ENCODE results near the gene CDCA7. TPM values are rescaled to one million over a fixed set of nuclear protein-coding genes. Genes with fewer than 3 reads are reported as not detected.
A peak's percentile ranks its signal among the peaks of the same experiment; 100 is the strongest.

Gene CDCA7
- total RNA-seq, 1 donor from 2014 or later, result 128 TPM

DNA sequence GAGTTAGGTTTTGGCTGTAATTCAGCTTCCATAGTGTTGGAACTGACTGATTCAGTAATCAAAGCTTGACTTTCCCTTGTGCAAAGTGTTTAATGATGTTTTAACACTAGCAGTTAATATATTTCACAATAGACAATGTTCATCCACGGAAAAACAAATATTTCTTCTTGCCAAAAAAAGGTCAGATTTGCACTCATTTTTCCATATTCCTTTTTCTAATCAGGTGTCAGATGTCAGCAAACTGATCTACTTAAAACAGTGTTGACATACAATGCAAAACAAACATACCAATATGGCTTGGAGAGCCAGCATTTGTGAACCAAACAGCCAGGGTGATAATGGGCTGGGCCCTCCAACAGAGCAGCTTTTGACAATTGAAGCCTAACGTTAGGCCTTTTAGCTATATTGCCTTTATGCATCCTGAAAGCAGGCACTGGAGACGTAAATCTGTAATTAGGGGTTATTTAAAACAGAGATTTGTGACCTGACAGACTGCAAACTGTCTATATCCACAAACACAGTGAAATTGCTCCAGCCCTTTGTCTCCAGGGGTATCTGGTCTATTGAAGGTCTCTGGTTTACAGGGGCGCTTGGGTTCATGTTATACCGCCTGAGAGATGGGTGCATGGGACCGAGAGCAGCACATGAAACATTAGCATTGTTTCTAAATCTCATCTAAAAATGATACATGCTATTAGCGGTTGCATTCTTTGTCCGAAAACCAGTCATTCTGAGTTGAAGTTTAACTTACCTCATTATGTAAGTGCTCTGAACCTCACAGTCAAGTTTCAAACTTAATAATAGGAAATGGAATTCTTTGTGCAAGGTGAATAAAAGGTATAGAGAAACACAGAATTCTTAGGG is 7.1 kb upstream of the CDCA7 start:
- Mint-ChIP-seq H3K4me1 (ENCODE audit: low read depth) (peaks cover 11% of the 10 kb centered on the region), H3K9me3 (peaks cover 19% of the 10 kb centered on the region), H3K27me3 (ENCODE audit: low read depth) (peaks cover 8% of the 10 kb centered on the region), H3K4me3 (ENCODE audit: low read depth) (no peak overlapping the region), H3K36me3 (ENCODE audit: low read depth) (peaks cover 3% of the 10 kb centered on the region), H3K27ac (no peak overlapping the region)
- no peak for DNase-seq (ENCODE audit: low spot score)
- intact Hi-C loops (cut with micrococcal nuclease), result no loop called here

DNA sequence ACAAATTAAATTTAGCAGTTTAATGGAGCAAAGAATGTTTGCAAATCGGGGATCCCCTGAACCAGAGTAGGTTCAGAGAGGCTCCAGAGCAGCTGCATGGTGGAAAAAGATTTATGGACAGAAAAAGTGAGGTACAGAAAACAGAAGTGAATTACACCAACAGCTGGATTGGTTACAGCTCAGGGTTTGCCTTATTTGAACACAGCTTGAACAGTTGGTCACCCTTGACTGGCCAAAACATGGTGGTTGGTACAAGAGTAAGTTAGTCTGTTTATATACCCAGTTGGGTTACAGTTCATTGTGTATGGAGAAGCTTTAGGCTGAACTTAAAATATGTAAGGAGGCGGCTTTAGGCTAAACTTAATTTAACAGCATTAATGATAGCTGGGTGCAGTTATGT is 5.4 kb upstream of the CDCA7 start:
- Mint-ChIP-seq H3K4me1 (ENCODE audit: low read depth) (peaks cover 26% of the 10 kb centered on the region), H3K9me3 (peaks cover 19% of the 10 kb centered on the region), H3K36me3 (ENCODE audit: low read depth) (peaks cover 3% of the 10 kb centered on the region), H3K27ac (no peak overlapping the region), H3K4me3 (ENCODE audit: low read depth) (no peak overlapping the region), H3K27me3 (ENCODE audit: low read depth) (peaks cover 8% of the 10 kb centered on the region)
- intact Hi-C loops (cut with micrococcal nuclease), result no loop called here
- no peak for DNase-seq (ENCODE audit: low spot score)

DNA sequence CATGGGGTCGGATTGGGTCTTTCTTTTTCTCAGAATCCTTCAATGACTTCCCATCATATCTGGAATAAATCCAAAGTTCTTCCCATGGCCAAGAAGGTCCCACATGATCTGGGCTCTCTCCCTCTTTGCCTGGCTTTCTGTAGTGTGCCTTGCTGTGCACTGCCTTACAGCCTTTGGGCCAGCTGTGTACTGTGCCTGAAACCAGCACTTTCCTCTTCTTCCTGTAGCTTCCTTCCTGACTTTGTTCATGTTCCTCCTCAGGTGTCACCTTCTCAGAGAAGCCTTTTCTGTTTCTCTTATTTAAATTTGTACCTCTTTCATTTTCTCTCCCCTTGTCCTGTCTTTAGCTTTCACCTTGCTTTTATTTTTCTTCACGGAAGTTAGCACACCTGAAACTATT is 4.3 kb upstream of the CDCA7 start:
- Mint-ChIP-seq H3K36me3 (ENCODE audit: low read depth) (peaks cover 3% of the 10 kb centered on the region), H3K27ac (no peak overlapping the region), H3K4me3 (ENCODE audit: low read depth) (no peak overlapping the region), H3K4me1 (ENCODE audit: low read depth) (peaks cover 27% of the 10 kb centered on the region), H3K27me3 (ENCODE audit: low read depth) (peaks cover 8% of the 10 kb centered on the region), H3K9me3 (peaks cover 18% of the 10 kb centered on the region)
- no peak for DNase-seq (ENCODE audit: low spot score)
- intact Hi-C loops (cut with micrococcal nuclease), result loop anchor here (10.0 kb wide), 1 partner anchor 326 kb away; no protein-coding TSS in a partner anchor

- H3K27me3 Mint-ChIP-seq (ENCODE audit: low read depth), result peaks cover 8% of the 10 kb centered on the region
- intact Hi-C loops (cut with micrococcal nuclease), result loop anchor here (10.0 kb wide), 1 partner anchor 327 kb away; no protein-coding TSS in a partner anchor
- peaks cover 38% of the 10 kb centered on the region for H3K4me1 Mint-ChIP-seq (ENCODE audit: low read depth)
- peak overlapping the region; percentile 4 for H3K27ac Mint-ChIP-seq
- peaks cover 7% of the 10 kb centered on the region for H3K9me3 Mint-ChIP-seq
- no peak for DNase-seq (ENCODE audit: low spot score)
- H3K36me3 Mint-ChIP-seq (ENCODE audit: low read depth), result peaks cover 14% of the 10 kb centered on the region
- H3K4me3 Mint-ChIP-seq (ENCODE audit: low read depth), result peak overlapping the region; percentile 13
These were observed 2.8 kb upstream of the CDCA7 start for GRCh38 chr2:173351879-173352278.

GRCh38 chr2:173353556-173353955 is 1.1 kb upstream of the CDCA7 start:
- peaks cover 8% of the 10 kb centered on the region for H3K27me3 Mint-ChIP-seq (ENCODE audit: low read depth)
- peaks cover 48% of the 10 kb centered on the region for H3K4me1 Mint-ChIP-seq (ENCODE audit: low read depth)
- intact Hi-C loops (cut with micrococcal nuclease), result loop anchor here (10.0 kb wide), 1 partner anchor 329 kb away; no protein-coding TSS in a partner anchor
- no peak for DNase-seq (ENCODE audit: low spot score)
- no peaks in the 10 kb centered on the region for H3K9me3 Mint-ChIP-seq
- H3K36me3 Mint-ChIP-seq (ENCODE audit: low read depth), result peaks cover 28% of the 10 kb centered on the region
- H3K27ac Mint-ChIP-seq, result peak overlapping the region; percentile 98
- H3K4me3 Mint-ChIP-seq (ENCODE audit: low read depth), result peak overlapping the region; percentile 89

DNA sequence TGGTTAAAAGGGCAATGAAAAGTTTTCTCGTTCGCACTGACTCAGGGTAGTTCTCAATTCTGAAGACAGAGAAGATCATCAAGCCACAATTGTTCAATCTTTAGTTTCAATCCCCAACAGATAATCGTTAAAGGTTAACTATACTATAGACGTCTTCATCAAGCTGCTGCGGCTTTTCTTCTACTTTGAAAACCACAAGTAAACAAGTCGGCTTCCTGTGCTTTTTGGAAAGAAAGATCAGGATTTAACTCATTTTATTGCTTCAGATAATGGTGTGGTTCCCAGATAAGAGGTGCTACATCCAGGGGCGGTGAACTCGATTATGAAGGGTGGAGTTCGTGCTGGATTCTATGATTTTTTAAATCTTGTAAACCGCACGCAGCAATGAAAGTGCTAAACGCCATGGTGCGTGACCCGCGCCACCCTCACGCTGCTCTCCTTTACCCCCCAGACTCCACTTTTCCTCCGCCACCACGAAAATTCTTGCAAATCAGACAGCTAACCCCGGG is 545 bp upstream of the CDCA7 start:
- H3K36me3 Mint-ChIP-seq (ENCODE audit: low read depth), result peaks cover 33% of the 10 kb centered on the region
- intact Hi-C loops (cut with micrococcal nuclease), result loop anchor here (1.0 to 10.0 kb wide), 10 partner anchors 15 to 609 kb away; no protein-coding TSS in a partner anchor
- H3K4me3 Mint-ChIP-seq (ENCODE audit: low read depth), result peak overlapping the region; percentile 89
- H3K27ac Mint-ChIP-seq, result peak overlapping the region; percentile 98
- H3K27me3 Mint-ChIP-seq (ENCODE audit: low read depth), result peaks cover 8% of the 10 kb centered on the region
- H3K4me1 Mint-ChIP-seq (ENCODE audit: low read depth), result peaks cover 54% of the 10 kb centered on the region
- no peak for DNase-seq (ENCODE audit: low spot score)
- H3K9me3 Mint-ChIP-seq, result no peaks in the 10 kb centered on the region

DNA sequence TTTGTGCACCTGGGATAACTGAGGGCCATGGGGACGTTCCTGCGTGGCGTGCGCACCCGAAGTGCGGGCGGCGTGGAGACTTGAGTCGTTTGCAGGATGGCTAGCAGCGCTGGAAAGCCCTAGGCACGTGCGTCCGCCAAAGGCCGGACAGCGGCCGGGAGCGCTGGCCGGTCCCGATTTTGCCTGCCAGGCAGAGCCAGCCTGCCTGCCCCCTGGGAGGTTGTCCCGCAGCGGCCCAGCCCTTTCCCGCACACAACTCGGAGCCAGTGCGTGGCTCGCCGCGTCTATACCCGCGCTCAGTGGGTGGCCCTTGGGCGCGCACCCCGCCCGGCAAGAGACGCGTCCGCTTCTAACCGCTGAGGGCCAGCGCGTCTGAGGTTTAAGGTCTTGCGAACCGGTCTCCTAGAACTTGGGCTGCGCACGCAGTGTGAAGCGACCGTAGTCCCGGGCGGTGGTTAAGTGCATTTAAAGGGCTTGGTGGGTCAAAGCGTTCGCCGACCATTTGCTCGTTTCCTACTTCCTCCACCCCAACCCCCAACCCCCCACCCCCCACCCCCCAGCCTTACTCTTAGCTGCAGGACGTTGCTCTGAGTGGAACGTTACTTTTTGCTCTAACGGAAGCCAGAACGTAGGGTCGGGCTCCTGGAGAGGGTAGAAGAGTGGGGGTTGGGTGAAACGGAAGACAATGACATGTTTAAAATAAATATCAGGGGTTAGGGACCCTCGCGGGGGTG is 627 bp downstream of the CDCA7 start:
- intact Hi-C loops (cut with micrococcal nuclease), result loop anchor here (2.0 to 10.0 kb wide), 6 partner anchors 14 to 1132 kb away; partner anchors contain the start of gene GPR155

DNA sequence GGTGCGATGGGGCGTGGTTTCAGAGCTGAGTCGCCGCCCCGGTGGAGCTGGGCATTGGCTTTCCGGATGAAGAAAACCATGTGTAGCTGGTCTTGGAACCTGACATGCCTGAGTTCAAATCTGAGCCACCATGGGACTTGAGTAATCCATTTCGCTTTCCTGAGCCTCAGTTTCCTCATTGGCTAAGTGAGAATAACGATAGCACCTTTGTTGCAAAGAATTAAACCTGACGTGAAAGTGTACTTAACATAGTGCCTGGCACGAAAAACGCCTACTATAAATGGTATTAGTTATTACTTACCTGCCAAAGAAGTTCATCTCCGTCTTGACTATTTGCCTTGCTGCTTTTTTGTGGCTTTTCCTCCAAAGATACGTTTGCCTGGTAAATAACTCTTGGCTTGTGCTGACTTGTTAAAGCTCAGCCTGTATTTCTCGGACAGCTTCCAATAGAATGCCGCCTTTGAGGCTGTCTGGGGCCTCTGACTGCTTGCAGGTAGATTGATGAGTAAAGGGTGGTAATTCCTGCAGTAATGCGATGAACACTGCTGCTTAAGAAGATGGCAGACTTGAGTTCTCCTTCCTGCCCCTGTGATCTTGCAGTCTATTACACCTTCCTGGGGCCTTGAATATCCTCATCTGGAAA is 1.3 kb downstream of the CDCA7 start:
- DNase-seq (ENCODE audit: low spot score), result no peak
- peak overlapping the region; percentile 92 for H3K4me3 Mint-ChIP-seq (ENCODE audit: low read depth)
- H3K27ac Mint-ChIP-seq, result peak overlapping the region; percentile 91
- H3K36me3 Mint-ChIP-seq (ENCODE audit: low read depth), result peaks cover 51% of the 10 kb centered on the region
- H3K27me3 Mint-ChIP-seq (ENCODE audit: low read depth), result peaks cover 8% of the 10 kb centered on the region
- peaks cover 64% of the 10 kb centered on the region for H3K4me1 Mint-ChIP-seq (ENCODE audit: low read depth)
- intact Hi-C loops (cut with micrococcal nuclease), result loop anchor here (2.0 to 10.0 kb wide), 6 partner anchors 13 to 1131 kb away; partner anchors contain the start of gene GPR155
- no peaks in the 10 kb centered on the region for H3K9me3 Mint-ChIP-seq

More for the DNA sequence above, 627 bp downstream of the CDCA7 start:
- Mint-ChIP-seq H3K36me3 (ENCODE audit: low read depth) (peaks cover 45% of the 10 kb centered on the region), H3K27ac (peak overlapping the region; percentile 91), H3K4me1 (ENCODE audit: low read depth) (peaks cover 63% of the 10 kb centered on the region), H3K27me3 (ENCODE audit: low read depth) (peaks cover 8% of the 10 kb centered on the region), H3K9me3 (no peaks in the 10 kb centered on the region), H3K4me3 (ENCODE audit: low read depth) (peak overlapping the region; percentile 92)
- peak; percentile 37 for DNase-seq (ENCODE audit: low spot score)

GRCh38 chr2:173357346-173357745 is 2.7 kb downstream of the CDCA7 start:
- H3K4me3 Mint-ChIP-seq (ENCODE audit: low read depth), result peak overlapping the region; percentile 92
- intact Hi-C loops (cut with micrococcal nuclease), result loop anchor here (5.0 to 10.0 kb wide), 3 partner anchors 333 to 1130 kb away; partner anchors contain the start of gene GPR155
- DNase-seq (ENCODE audit: low spot score), result no peak
- H3K27me3 Mint-ChIP-seq (ENCODE audit: low read depth), result peaks cover under 1% of the 10 kb centered on the region
- peaks cover 63% of the 10 kb centered on the region for H3K4me1 Mint-ChIP-seq (ENCODE audit: low read depth)
- H3K36me3 Mint-ChIP-seq (ENCODE audit: low read depth), result peaks cover 64% of the 10 kb centered on the region
- H3K27ac Mint-ChIP-seq, result peak overlapping the region; percentile 32
- no peaks in the 10 kb centered on the region for H3K9me3 Mint-ChIP-seq

GRCh38 chr2:173358616-173359015 is 3.9 kb downstream of the CDCA7 start:
- intact Hi-C loops (cut with micrococcal nuclease), result loop anchor here (1.0 to 10.0 kb wide), 5 partner anchors 12 to 1129 kb away; partner anchors contain the start of gene GPR155
- Mint-ChIP-seq H3K27ac (peak overlapping the region; percentile 90), H3K27me3 (ENCODE audit: low read depth) (no peaks in the 10 kb centered on the region), H3K4me1 (ENCODE audit: low read depth) (peaks cover 55% of the 10 kb centered on the region), H3K36me3 (ENCODE audit: low read depth) (peaks cover 72% of the 10 kb centered on the region), H3K9me3 (no peaks in the 10 kb centered on the region), H3K4me3 (ENCODE audit: low read depth) (peak overlapping the region; percentile 57)
- DNase-seq (ENCODE audit: low spot score), result no peak

DNA sequence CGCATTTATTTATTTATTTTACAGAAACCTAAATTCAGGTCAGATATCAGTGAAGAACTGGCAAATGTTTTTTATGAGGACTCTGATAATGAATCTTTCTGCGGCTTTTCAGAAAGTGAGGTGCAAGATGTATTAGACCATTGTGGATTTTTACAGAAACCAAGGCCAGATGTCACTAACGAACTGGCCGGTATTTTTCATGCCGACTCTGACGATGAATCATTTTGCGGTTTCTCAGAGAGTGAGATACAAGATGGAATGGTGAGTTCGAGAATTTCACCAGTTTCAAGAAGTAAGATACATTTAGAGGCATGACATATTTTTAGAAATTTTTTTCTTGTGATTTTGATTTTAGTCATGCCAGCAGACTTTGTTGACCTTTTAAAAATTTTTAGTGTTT is 4.6 kb downstream of the CDCA7 start:
- peaks cover 78% of the 10 kb centered on the region for H3K36me3 Mint-ChIP-seq (ENCODE audit: low read depth)
- no peaks in the 10 kb centered on the region for H3K27me3 Mint-ChIP-seq (ENCODE audit: low read depth)
- intact Hi-C loops (cut with micrococcal nuclease), result loop anchor here (1.0 to 10.0 kb wide), 5 partner anchors 11 to 1128 kb away; partner anchors contain the start of gene GPR155
- H3K9me3 Mint-ChIP-seq, result no peaks in the 10 kb centered on the region
- peak overlapping the region; percentile 90 for H3K27ac Mint-ChIP-seq
- H3K4me3 Mint-ChIP-seq (ENCODE audit: low read depth), result peak overlapping the region; percentile 57
- DNase-seq (ENCODE audit: low spot score), result no peak
- peaks cover 50% of the 10 kb centered on the region for H3K4me1 Mint-ChIP-seq (ENCODE audit: low read depth)

DNA sequence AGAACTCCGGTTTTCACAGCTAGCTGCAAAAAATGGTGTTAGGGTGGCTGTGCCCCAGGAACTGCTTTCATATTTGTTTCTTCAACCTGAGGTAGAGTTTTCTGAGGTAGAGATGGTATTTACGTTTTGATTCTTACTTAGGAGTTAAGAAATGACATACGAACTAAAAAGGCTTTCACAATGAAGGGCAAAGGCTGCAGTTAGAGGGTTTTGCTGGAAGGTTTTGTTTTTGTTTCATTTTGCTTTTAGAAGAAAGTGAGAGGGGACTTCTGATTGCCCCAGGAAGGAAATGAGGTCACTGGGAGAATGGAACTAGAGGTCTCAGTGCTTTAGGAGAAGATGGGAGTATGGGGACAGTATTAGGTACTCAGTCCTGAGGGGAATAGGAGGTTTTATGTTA is 15.5 kb downstream of the CDCA7 start:
- Mint-ChIP-seq H3K4me3 (ENCODE audit: low read depth) (no peak overlapping the region), H3K27ac (peak overlapping the region; percentile 80), H3K9me3 (no peaks in the 10 kb centered on the region), H3K27me3 (ENCODE audit: low read depth) (no peaks in the 10 kb centered on the region), H3K36me3 (ENCODE audit: low read depth) (peaks cover 76% of the 10 kb centered on the region), H3K4me1 (ENCODE audit: low read depth) (peaks cover 32% of the 10 kb centered on the region)
- no peak for DNase-seq (ENCODE audit: low spot score)
- intact Hi-C loops (cut with micrococcal nuclease), result loop anchor here (1.0 to 5.0 kb wide), 2 partner anchors 11 to 83 kb away; no protein-coding TSS in a partner anchor

Measured in activated T-helper 2 cell treated with anti-CD3 and anti-CD28 coated beads, Interferon-gamma antibody, Interleukin-2, Interleukin-4, amounts not matched to agents 10 μg/mL and 5 μg/mL and 100 μg/mL, durations not matched to agents 14 hours and 24 hours and 36 hours (primary cell).